Activated naive CD4-positive, alpha-beta T cell treated with anti-CD3 and anti-CD28 coated beads for 36 hours (primary cell): ENCODE results near the gene NDRG3. TPM values are rescaled to one million over a fixed set of nuclear protein-coding genes. Genes with fewer than 3 reads are reported as not detected.

Source experiments
- total RNA-seq, 2 experiments: library from RNA; stranded (reverse); gene quantifications; one replicate each; pipeline ENCODE4 v1.2.3, GENCODE V29; 2021

The NDRG3 gene
- total RNA-seq, 2 experiments from 2014 or later = 26.1 to 28.2 TPM

Other genes starting within 250 kb of the NDRG3 start
- not detected for gene MYL9, start 204.6 kb downstream of the NDRG3 start, total RNA-seq
- gene TGIF2, start 172.5 kb downstream of the NDRG3 start, total RNA-seq = 10 to 100 TPM; 32.2 to 33.6 TPM
- gene RAB5IF, start 140.3 kb downstream of the NDRG3 start, total RNA-seq = 10 to 100 TPM; 79.8 to 85.9 TPM
- 10 to 100 TPM; 44.1 TPM for gene SLA2, start 99.9 kb downstream of the NDRG3 start, total RNA-seq
- 10 to 100 TPM; 23.0 to 24.7 TPM for gene DSN1, start 27.7 kb upstream of the NDRG3 start, total RNA-seq
- gene TLDC2, start 130.0 kb upstream of the NDRG3 start, total RNA-seq = not detected
- gene SAMHD1, start 205.6 kb upstream of the NDRG3 start, total RNA-seq = 10 to 100 TPM; 29.9 to 33.5 TPM